Embryonic facial prominence (tissue), 1 donor: ENCODE data around the gene PRKG1.
"Not testable (repeated sequence)": the region's sequence is repeated elsewhere in the genome, so short reads cannot be mapped to it uniquely, and the experiment has no call there.

Source experiments
- DNase-seq: peaks from one replicate; pipeline ENCODE4 v3.0.0-alpha.2; 2016; ENCODE audit errors: extremely low spot score

Gene PRKG1

GRCh38 chr10:51224671-51225161, 150.4 kb downstream of the PRKG1 start:
- DNase-seq, result no peak

DNA sequence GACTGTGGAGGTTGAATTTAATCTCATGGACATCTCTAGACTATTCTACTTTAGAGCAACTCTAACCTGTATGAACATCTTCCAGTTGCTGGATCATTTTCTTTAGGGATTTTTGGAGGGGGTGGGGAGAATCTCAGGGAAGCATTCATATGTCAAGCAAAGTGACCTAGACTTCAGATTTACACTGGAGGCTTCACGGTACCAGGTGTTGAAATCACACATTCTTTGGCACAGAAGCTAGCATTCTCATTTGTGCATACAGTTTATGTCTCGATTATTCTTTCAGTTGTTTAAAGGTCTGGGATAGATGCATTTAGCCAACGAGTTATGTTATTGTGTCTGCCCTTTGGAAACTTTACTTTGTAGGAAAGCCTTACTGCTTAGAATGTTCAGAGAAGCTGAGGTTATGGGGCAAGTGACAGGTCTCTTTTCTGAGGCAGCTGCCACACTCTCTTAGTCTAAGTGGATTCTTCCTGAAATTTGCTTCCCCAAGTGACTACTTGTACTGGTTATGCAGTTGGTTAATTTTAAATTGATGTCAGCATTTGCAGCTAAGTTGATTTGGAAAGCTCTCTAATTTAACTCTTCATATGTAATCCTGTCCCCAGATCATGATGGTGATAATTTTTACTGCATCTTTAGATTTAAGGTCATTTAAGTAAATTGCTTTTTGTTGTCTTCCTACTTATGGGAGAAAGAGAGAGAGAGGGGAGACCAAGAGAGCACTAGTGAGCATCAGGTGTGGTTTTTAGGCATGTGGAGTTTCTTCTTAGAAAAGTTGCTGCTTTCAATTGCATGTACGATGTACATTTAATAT, 153.8 kb downstream of the PRKG1 start:
- no peak for DNase-seq

DNA sequence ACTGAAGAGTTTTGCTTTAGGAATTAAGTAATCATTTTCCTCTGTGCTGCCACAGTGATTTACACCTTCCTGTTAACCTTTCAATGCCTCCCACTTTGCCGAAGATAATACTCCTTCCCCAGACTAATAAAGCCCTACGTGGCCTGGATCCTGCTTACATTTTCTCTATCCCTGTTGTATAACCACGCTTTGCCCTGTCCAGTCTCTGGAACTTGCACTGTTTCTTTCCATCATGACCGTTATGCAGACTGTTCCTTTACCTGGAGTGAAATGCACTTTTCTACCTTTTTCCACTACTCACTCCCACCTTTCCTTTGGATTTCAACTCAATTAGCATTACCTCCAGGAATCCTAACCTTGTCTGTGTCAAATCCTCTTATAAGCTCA, 154.4 kb downstream of the PRKG1 start:
- no peak for DNase-seq

DNA sequence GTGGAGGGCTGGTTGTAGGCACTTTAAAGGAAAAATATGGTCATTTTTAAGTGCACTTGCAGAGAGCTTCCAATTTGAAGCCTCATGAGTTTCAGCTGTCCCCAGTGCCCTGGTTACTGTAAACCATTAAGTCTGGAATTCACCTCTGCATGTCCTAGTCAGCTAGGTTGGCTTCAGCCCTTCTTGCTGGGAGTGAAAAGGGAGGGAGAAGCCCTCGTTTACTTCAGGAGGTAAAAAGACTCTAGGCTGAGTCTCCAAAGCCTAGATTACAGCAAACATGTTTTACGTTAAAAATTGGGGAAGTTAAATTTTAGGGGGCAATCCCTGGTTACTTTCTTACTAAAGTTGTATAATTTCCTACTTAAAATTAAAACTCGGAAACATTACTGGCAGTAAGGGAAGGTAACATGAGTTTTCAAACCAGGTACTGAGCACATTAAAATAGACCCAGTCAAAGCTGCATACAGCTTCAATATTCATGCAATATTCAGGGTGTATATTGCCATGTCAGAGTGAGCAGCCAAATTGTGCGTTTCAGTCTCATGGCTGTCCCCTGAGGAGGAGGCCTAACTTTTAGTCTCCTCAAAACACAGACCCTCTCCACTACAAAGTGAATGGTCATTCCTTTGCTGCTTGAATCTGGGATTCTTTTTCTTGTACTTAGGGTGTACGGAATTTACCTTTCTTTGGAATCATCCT, 156.7 kb downstream of the PRKG1 start:
- no peak for DNase-seq

GRCh38 chr10:51231754-51232153, 157.5 kb downstream of the PRKG1 start:
- no peak for DNase-seq

DNA sequence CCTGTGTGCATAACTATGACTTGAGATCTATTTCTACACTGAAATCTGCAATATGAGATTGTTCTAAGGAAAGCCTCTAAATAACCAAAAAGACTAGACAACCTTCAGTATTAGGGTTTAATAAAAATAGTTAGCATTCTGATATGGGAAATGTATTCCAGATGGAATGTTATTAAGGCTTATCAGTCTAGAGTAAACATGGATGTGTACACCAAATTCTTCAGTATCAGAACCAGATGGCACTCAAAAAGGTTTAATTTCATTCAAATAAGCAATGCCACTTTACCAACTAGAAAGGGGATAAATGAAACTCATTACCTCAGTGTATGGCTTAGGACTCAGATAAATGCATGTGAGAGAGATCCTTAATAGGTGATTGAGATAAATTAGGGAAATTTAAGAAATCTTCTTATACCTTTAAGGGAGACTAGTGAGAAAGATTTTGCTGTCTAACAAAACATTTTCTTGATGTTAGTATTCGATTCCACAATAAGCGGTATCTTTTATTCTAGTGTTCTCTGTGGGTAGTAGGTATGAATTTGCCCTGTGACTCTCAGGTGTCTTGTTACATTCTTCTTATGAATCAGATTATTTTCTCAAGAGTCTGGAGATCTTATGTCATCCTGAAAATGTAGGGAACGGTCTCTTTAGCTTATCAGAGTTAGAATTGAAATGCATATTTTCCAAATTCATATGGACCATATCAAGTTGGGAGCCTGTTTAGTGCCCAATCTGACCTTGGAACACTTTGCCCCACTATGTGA, 159.2 kb downstream of the PRKG1 start:
- DNase-seq, result no peak

- no peak for DNase-seq
Observed at GRCh38 chr10:51235865-51236264, 161.6 kb downstream of the PRKG1 start.

- no peak for DNase-seq
Observed at GRCh38 chr10:51239006-51239405, 164.7 kb downstream of the PRKG1 start.

DNA sequence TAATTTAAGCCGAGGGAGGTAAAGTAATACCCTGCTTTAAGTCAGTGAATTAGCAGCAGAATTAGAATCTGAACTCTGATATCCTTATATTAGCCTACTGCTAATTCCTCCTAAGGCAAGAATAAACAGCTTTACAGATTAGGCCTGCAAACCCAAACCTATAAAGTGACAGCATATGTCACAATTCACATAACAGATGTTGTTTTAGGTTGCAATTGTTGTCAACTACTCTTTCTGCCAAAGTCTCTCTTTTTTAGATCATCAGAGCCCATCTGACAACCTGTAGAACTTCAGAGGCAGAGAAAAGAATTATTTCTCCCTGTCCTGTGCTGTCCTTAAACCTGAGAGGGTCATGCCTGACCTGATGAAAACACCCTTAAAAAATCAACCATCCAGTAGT, 167.2 kb downstream of the PRKG1 start:
- no peak for DNase-seq

GRCh38 chr10:51242393-51242792, 168.1 kb downstream of the PRKG1 start:
- DNase-seq, result no peak

GRCh38 chr10:51244309-51244708, 170.0 kb downstream of the PRKG1 start:
- DNase-seq, result no peak

DNA sequence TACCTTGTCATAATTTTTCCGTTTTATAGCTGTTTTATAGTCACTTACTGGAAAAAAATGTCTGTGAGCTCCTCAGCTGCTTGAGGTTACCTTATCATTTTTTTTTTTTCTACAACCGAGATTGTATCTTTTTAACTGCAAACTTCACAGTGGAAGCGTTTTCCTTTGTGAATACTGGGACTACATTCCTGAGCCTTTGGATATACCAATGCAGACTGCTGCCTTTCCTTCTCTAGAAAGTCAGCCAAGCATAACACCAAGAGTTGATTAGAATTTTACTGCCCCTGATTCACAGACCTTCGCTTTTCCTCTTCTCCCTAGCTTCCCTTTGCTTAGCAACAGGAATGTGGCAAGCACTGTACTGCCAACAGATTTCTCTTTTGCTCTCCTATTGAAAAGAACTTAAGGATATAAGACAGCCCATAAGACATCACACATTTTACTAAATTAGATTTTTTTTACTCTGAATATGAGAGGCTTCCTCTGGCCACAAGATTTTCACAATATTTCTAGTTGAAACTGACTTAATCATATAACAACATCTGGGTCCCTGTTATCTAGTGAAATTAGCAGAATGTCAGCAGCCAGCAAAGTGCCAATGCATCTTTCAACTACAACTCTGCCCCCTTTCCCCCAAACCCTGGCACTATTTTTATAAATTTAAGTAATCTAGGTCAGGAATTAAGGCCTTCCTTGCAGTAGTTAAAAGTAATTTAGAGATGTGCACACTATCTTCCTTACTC, 170.6 kb downstream of the PRKG1 start:
- DNase-seq, result peak; percentile 38

- no peak for DNase-seq
Observed at GRCh38 chr10:51246156-51246555, 171.9 kb downstream of the PRKG1 start.

- no peak for DNase-seq
Observed at GRCh38 chr10:51250278-51250920, 176.1 kb downstream of the PRKG1 start.

- DNase-seq, result no peak
Observed at GRCh38 chr10:51251110-51251509, 176.8 kb downstream of the PRKG1 start.

GRCh38 chr10:51255381-51255780, 181.1 kb downstream of the PRKG1 start:
- DNase-seq, result no peak

- no peak for DNase-seq
Observed at GRCh38 chr10:51257511-51258248, 183.4 kb downstream of the PRKG1 start.

GRCh38 chr10:51260376-51260775, 186.1 kb downstream of the PRKG1 start:
- no peak for DNase-seq

- DNase-seq, result no peak
Observed at GRCh38 chr10:51266496-51266895, 192.2 kb downstream of the PRKG1 start.

GRCh38 chr10:51267980-51268570, 193.8 kb downstream of the PRKG1 start:
- DNase-seq, result not testable (repeated sequence)
